Sigmoid colon (tissue), 4 donors: ENCODE results near the gene FNDC3A.

Experiments
- POLR2AphosphoS5 ChIP-seq, 4 donors: sonication (generic); formaldehyde crosslinking; IDR thresholded peaks; one replicate each; pipeline ENCODE4 v1.6.1; 2017; ENCODE audit warnings: antibody characterized with exemption in 4 of 4
- TF ChIP-seq, protein P1 (sequence below), 4 experiments: fragments of 450-650 bp in 3 of 4; fragments of 200-600 bp in 1 of 4; IDR thresholded peaks; one replicate each; pipeline ENCODE4 v1.5.1; 2016 to 2019; ENCODE audit warnings: antibody characterized with exemption in 4 of 4, mild to moderate bottlenecking in 3 of 4, moderate library complexity in 2 of 4

DNA sequence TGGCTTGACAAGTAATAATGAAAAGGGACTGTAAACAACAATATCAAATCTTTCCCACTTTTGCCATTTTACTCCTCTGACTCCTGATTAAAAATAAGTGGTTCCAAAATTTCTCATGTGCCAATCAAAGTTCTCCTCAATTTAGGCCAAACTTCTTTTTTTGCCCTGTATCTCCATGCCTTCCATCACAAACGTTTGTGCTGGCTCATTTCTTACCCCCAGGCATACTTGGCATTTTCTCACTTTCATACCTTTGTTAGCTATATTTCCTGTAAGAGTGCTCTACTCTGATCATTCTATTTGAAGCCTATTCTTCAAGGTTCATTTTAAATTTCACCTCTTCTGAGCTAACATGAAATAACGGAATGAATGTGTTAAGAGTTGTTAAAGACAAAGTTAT is 10.0 kb upstream of the FNDC3A start:
- no peak for TF ChIP-seq POLR2AphosphoS5 (IDR thresholded peaks at IDR 0.05)
- TF ChIP-seq, protein P1, sequence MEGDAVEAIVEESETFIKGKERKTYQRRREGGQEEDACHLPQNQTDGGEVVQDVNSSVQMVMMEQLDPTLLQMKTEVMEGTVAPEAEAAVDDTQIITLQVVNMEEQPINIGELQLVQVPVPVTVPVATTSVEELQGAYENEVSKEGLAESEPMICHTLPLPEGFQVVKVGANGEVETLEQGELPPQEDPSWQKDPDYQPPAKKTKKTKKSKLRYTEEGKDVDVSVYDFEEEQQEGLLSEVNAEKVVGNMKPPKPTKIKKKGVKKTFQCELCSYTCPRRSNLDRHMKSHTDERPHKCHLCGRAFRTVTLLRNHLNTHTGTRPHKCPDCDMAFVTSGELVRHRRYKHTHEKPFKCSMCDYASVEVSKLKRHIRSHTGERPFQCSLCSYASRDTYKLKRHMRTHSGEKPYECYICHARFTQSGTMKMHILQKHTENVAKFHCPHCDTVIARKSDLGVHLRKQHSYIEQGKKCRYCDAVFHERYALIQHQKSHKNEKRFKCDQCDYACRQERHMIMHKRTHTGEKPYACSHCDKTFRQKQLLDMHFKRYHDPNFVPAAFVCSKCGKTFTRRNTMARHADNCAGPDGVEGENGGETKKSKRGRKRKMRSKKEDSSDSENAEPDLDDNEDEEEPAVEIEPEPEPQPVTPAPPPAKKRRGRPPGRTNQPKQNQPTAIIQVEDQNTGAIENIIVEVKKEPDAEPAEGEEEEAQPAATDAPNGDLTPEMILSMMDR (IDR thresholded peaks at IDR 0.05), result no peak
